ENCODE results near the gene SCMH1. TPM values are rescaled to one million over a fixed set of nuclear protein-coding genes. Genes with fewer than 3 reads are reported as not detected.
"Not testable (repeated sequence)": the region's sequence is repeated elsewhere in the genome, so short reads cannot be mapped to it uniquely, and the experiment has no call there.

Gene SCMH1
- total RNA-seq, 1 donor from 2014 or later = 28.0 TPM

DNA sequence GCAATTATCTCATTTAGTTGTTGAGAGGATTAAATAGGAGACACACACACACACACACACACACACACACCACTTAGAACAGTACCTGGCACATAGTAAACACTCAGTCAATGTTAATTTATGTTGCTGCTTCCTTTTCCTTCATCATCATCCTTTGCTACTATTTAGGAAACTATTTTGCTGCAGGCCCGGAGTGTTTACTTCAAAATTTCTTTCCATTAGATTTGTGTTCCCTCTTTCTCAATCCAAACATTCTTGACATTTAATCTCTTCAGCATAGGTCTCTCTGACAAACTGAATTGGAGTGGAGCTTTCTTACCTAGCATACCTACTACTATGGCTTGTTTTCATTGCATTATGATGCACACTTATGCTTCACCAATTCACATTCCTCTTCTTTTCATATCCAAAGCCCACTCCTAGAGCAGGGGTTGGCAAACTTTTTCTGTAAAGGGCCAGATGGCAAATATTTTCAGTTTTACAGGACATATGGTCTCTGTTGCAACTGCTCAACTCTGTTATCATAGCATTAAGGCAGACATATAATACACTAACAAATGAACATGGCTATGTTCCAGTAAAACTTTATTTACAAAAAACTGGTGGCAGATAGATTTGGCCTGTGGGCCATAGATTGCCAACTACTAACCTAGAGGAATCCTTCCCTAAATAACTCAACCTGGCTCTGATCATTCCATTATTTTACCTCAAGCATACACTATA lies 49.5 kb downstream of the SCMH1 start:
- Mint-ChIP-seq H3K27ac (no peak overlapping the region), H3K9me3 (peaks cover 2% of the 10 kb centered on the region), H3K4me3 (no peak overlapping the region), H3K36me3 (ENCODE audit: low read depth) (peaks cover 2% of the 10 kb centered on the region), H3K27me3 (no peaks in the 10 kb centered on the region), H3K4me1 (peaks cover 3% of the 10 kb centered on the region)
- ChIA-PET POLR2A (no interaction called here), CTCF (no interaction called here)
- intact Hi-C loops (cut with micrococcal nuclease) = no loop called here
- no peak for ATAC-seq (ENCODE audit: low read depth)
- DNase-seq = no peak
- TF ChIP-seq CTCF (IDR thresholded peaks at IDR 0.05) = no peak

DNA sequence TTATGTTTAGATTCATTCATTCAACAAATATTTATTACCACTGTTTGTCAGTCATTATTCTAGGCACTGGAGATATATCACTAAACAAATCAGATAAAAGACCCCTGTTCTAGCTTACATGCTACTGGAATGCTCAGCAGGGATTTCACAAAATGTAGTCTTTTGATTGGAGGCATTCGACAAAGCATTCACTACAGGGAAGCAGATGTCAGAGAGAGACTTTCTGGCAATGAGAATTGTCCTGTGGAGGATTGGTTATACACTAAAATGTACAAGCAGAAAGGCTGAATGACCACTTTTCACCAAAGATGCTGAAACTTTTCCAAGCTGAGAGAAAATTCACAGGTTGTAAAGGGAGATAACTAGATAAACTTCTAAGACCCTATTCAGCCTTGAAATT lies 57.7 kb downstream of the SCMH1 start:
- intact Hi-C loops (cut with micrococcal nuclease) = no loop called here
- ChIA-PET POLR2A (interaction anchor here (1.1 kb wide), 1 partner anchor 18 kb away, joined by 3 read pairs; no protein-coding TSS in a partner anchor), CTCF (no interaction called here)
- peaks cover 16% of the 10 kb centered on the region for H3K36me3 Mint-ChIP-seq (ENCODE audit: low read depth)
- peaks cover 20% of the 10 kb centered on the region for H3K4me1 Mint-ChIP-seq
- H3K27me3 Mint-ChIP-seq = no peaks in the 10 kb centered on the region
- no peaks in the 10 kb centered on the region for H3K9me3 Mint-ChIP-seq
- TF ChIP-seq CTCF (IDR thresholded peaks at IDR 0.05) = no peak
- no peak for ATAC-seq (ENCODE audit: low read depth)
- no peak overlapping the region for H3K4me3 Mint-ChIP-seq
- DNase-seq = no peak
- H3K27ac Mint-ChIP-seq = no peak overlapping the region

- H3K36me3 Mint-ChIP-seq (ENCODE audit: low read depth) = peaks cover 29% of the 10 kb centered on the region
- ATAC-seq (ENCODE audit: low read depth); CTCF ChIA-PET; intact Hi-C loops (cut with micrococcal nuclease); H3K27me3 Mint-ChIP-seq; H3K27ac Mint-ChIP-seq; H3K9me3 Mint-ChIP-seq; POLR2A ChIA-PET; H3K4me3 Mint-ChIP-seq; DNase-seq: not testable (repeated sequence)
- H3K4me1 Mint-ChIP-seq = peaks cover 12% of the 10 kb centered on the region
Measured at GRCh38 chr1:41178230-41178629, 63.9 kb downstream of the SCMH1 start.

DNA sequence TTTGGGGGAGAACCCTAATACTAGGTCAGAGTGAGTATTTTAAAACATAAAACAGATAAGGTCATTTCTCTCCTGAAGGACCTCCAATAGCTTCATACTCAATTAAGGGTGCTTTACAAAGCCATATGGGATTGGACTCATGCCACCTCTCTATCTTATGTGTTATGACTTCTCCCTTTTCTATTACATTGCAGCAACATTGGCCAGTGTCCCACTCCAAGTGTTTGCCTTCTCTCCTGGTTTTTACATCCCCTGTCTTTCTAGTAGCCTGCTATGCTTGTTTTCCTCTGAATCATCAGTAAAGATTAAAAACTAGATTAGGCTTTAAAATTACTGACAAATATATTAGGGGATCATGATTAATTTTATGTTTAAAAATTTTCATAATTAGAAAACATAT lies 66.6 kb downstream of the SCMH1 start:
- intact Hi-C loops (cut with micrococcal nuclease) = no loop called here
- DNase-seq = no peak
- Mint-ChIP-seq H3K27ac (no peak overlapping the region), H3K4me3 (no peak overlapping the region), H3K4me1 (peaks cover 32% of the 10 kb centered on the region), H3K27me3 (no peaks in the 10 kb centered on the region), H3K36me3 (ENCODE audit: low read depth) (peaks cover 26% of the 10 kb centered on the region), H3K9me3 (peaks cover 2% of the 10 kb centered on the region)
- ChIA-PET CTCF (no interaction called here), POLR2A (no interaction called here)
- no peak for TF ChIP-seq CTCF (IDR thresholded peaks at IDR 0.05)
- no peak for ATAC-seq (ENCODE audit: low read depth)

GRCh38 chr1:41174170-41174569 lies 67.9 kb downstream of the SCMH1 start:
- ATAC-seq (ENCODE audit: low read depth) (no peak), DNase-seq (no peak)
- H3K4me3 Mint-ChIP-seq = no peak overlapping the region
- peaks cover 24% of the 10 kb centered on the region for H3K36me3 Mint-ChIP-seq (ENCODE audit: low read depth)
- TF ChIP-seq CTCF (IDR thresholded peaks at IDR 0.05) = no peak
- ChIA-PET CTCF (no interaction called here), POLR2A (no interaction called here)
- peaks cover 34% of the 10 kb centered on the region for H3K4me1 Mint-ChIP-seq
- no peak overlapping the region for H3K27ac Mint-ChIP-seq
- H3K27me3 Mint-ChIP-seq = no peaks in the 10 kb centered on the region
- intact Hi-C loops (cut with micrococcal nuclease) = no loop called here
- H3K9me3 Mint-ChIP-seq = peaks cover 2% of the 10 kb centered on the region

GRCh38 chr1:41173651-41174050 lies 68.5 kb downstream of the SCMH1 start:
- Mint-ChIP-seq H3K4me1 (peaks cover 34% of the 10 kb centered on the region), H3K4me3 (no peak overlapping the region), H3K27me3 (no peaks in the 10 kb centered on the region), H3K9me3 (peaks cover 2% of the 10 kb centered on the region), H3K27ac (no peak overlapping the region), H3K36me3 (ENCODE audit: low read depth) (peaks cover 25% of the 10 kb centered on the region)
- TF ChIP-seq CTCF (IDR thresholded peaks at IDR 0.05) = no peak
- ATAC-seq (ENCODE audit: low read depth) = no peak
- DNase-seq = no peak
- CTCF ChIA-PET = no interaction called here
- POLR2A ChIA-PET = no interaction called here
- intact Hi-C loops (cut with micrococcal nuclease) = no loop called here

Measured in activated B cell treated with CpG ODN at 0.5 μM for 24 hours (primary cell).